H1 (cell line): ENCODE data around the gene NAP1L1. TPM values are rescaled to one million over a fixed set of nuclear protein-coding genes. Genes with fewer than 3 reads are reported as not detected.

Experiments used
- CTCF ChIA-PET: fragments of 300-600 bp; sonication (Branson Sonifier 250); formaldehyde crosslinking; loops from one replicate; lab custom pipeline; 2021; ENCODE audit not compliant: partially characterized antibody; lab: Charles Lee
- POLR2A ChIA-PET: fragments of 300-600 bp; sonication (Branson Sonifier 250); formaldehyde crosslinking; loops from one replicate; lab custom pipeline; 2021; ENCODE audit warnings: inconsistent platforms; ENCODE audit not compliant: partially characterized antibody; lab: Charles Lee
- DNase-seq, 2 experiments: peaks; one replicate each; pipeline versions ENCODE4 v3.0.0 to v3.0.0-alpha.2; 2010 to 2022; ENCODE audit warnings: low spot score in 2 of 2, low read depth in 1 of 2, mixed read lengths in 1 of 2
- FAIRE-seq: peaks from 2 replicates; lab custom pipeline; 2011; peaks lifted over from hg19 to GRCh38; lab: Jason Lieb, UNC
- H2AFZ ChIP-seq: 2 replicates; pipeline ENCODE4 v1.8.1; 2012; ENCODE audit warnings: low read length, inconsistent platforms
- H2AK5ac ChIP-seq: 2 replicates; pipeline ENCODE4 v1.6.1; 2013; ENCODE audit warnings: low read depth, low read length
- H2BK120ac ChIP-seq: replicated peaks from 2 replicates; pipeline ENCODE3; 2013; ENCODE audit warnings: low read depth, low read length, inconsistent platforms
- H2BK12ac ChIP-seq: 2 replicates; pipeline ENCODE4 v1.6.1; 2013; ENCODE audit warnings: low read depth, low read length
- H2BK15ac ChIP-seq: 2 replicates; pipeline ENCODE4 v1.6.1; 2013; ENCODE audit warnings: low read length
- H2BK20ac ChIP-seq: 2 replicates; pipeline ENCODE4 v1.6.1; 2013; ENCODE audit warnings: low read length
- H2BK5ac ChIP-seq: 2 replicates; pipeline ENCODE4 v1.6.1; 2013; ENCODE audit warnings: low read depth, low read length
- H3K14ac ChIP-seq: 2 replicates; pipeline ENCODE4 v1.6.1; 2013; ENCODE audit warnings: inconsistent platforms; ENCODE audit not compliant: insufficient read length
- H3K18ac ChIP-seq: 2 replicates; pipeline ENCODE4 v1.6.1; 2013; ENCODE audit warnings: low read length; ENCODE audit errors: extremely low read depth
- H3K23ac ChIP-seq: 2 replicates; pipeline ENCODE4 v1.6.1; 2013; ENCODE audit warnings: inconsistent platforms; ENCODE audit not compliant: insufficient read length
- H3K23me2 ChIP-seq: 2 replicates; pipeline ENCODE4 v1.6.1; 2013; ENCODE audit warnings: low read depth, low read length
- H3K27ac ChIP-seq: 2 replicates; pipeline ENCODE4 v1.6.1; 2011; ENCODE audit warnings: low read depth, low read length, inconsistent platforms
- H3K27me3 ChIP-seq, 4 experiments: replicated peaks in 1 of 4; 1 replicate in 1 of 4; 2 replicates in 3 of 4; pipeline versions ENCODE4 v1.6.1 to v1.8.1; 2011 to 2013; ENCODE audit warnings: low read length in 3 of 4, mild to moderate bottlenecking in 3 of 4, inconsistent platforms in 2 of 4, mixed read lengths in 2 of 4, moderate library complexity in 1 of 4; ENCODE audit not compliant: control insufficient read depth in 3 of 4, insufficient read depth in 3 of 4; ENCODE audit errors: extremely low read depth in 1 of 4
- H3K36me3 ChIP-seq, 4 experiments: 2 replicates each; pipeline versions ENCODE4 v1.6.1 to v1.8.1; 2011 to 2013; ENCODE audit warnings: mild to moderate bottlenecking in 4 of 4, low read length in 3 of 4, moderate library complexity in 2 of 4, control low read depth in 1 of 4, inconsistent platforms in 1 of 4; ENCODE audit not compliant: insufficient read depth in 4 of 4, control insufficient read depth in 2 of 4
- H3K4ac ChIP-seq: replicated peaks from 2 replicates; pipeline ENCODE3; 2013; ENCODE audit warnings: low read length, low read depth, mixed read lengths, inconsistent platforms; ENCODE audit not compliant: insufficient read length
- H3K4me1 ChIP-seq, 4 experiments: replicated peaks in 1 of 4; 1 replicate in 1 of 4; 2 replicates in 3 of 4; pipeline versions ENCODE4 v1.6.1 to v1.8.1; 2011 to 2013; ENCODE audit warnings: low read length in 3 of 4, inconsistent platforms in 2 of 4, mixed read lengths in 1 of 4; ENCODE audit not compliant: insufficient read depth in 4 of 4, control insufficient read depth in 3 of 4
- H3K4me2 ChIP-seq, 2 experiments: 2 replicates each; pipeline versions ENCODE4 v1.6.1 to v1.8.1; 2011 to 2013; ENCODE audit warnings: low read depth in 2 of 2, low read length in 2 of 2, control low read depth in 1 of 2, inconsistent platforms in 1 of 2, mild to moderate bottlenecking in 1 of 2; ENCODE audit not compliant: insufficient read depth in 1 of 2
- H3K4me3 ChIP-seq, 4 experiments: fragments of 200-600, 300-600 bp in 1 of 4; sonication (generic), shearing (Covaris generic), sonication (Bioruptor Twin) in 1 of 4; 2 replicates each; pipeline versions ENCODE4 v1.5.1 to v1.8.1; 2011 to 2016; ENCODE audit warnings: low read length in 4 of 4, low read depth in 3 of 4, control low read depth in 2 of 4, inconsistent platforms in 2 of 4, mild to moderate bottlenecking in 2 of 4, mixed read lengths in 1 of 4, moderate library complexity in 1 of 4; ENCODE audit not compliant: insufficient read depth in 2 of 4; ENCODE audit errors: extremely low read depth in 1 of 4
- H3K56ac ChIP-seq: replicated peaks from 2 replicates; pipeline ENCODE3; 2013; ENCODE audit warnings: low read depth, mild to moderate bottlenecking, mixed read lengths, low read length, inconsistent platforms; ENCODE audit not compliant: insufficient read length
- H3K79me1 ChIP-seq: 2 replicates; pipeline ENCODE4 v1.6.1; 2013; ENCODE audit warnings: low read depth, low read length, control low read depth
- H3K79me2 ChIP-seq, 2 experiments: 2 replicates each; pipeline versions ENCODE4 v1.6.1 to v1.8.1; 2012 to 2013; ENCODE audit warnings: low read length in 2 of 2, mild to moderate bottlenecking in 2 of 2, inconsistent platforms in 1 of 2; ENCODE audit not compliant: insufficient read depth in 2 of 2, control insufficient read depth in 1 of 2
- H3K9ac ChIP-seq, 4 experiments: replicated peaks in 1 of 4; 1 replicate in 1 of 4; 2 replicates in 3 of 4; pipeline versions ENCODE4 v1.6.1 to v1.8.1; 2011 to 2013; ENCODE audit warnings: low read depth in 3 of 4, low read length in 3 of 4, control low read depth in 2 of 4, mild to moderate bottlenecking in 2 of 4, moderate library complexity in 2 of 4, inconsistent platforms in 1 of 4; ENCODE audit errors: extremely low read depth in 1 of 4
- H3K9me3 ChIP-seq, 2 experiments: 2 replicates each; pipeline versions ENCODE4 v1.6.1 to v1.8.1; 2012 to 2013; ENCODE audit warnings: mild to moderate bottlenecking in 2 of 2, moderate library complexity in 2 of 2, control low read depth in 1 of 2, inconsistent platforms in 1 of 2, low read depth in 1 of 2, low read length in 1 of 2, mixed read lengths in 1 of 2; ENCODE audit not compliant: insufficient read depth in 2 of 2
- H4K20me1 ChIP-seq, 2 experiments: replicated peaks in 1 of 2; 2 replicates each; pipeline versions ENCODE3 to v1.8.1; 2011 to 2013; ENCODE audit warnings: inconsistent platforms in 2 of 2, low read length in 2 of 2, mild to moderate bottlenecking in 1 of 2; ENCODE audit not compliant: insufficient read depth in 2 of 2, control insufficient read depth in 1 of 2
- H4K5ac ChIP-seq: 2 replicates; pipeline ENCODE4 v1.6.1; 2013; ENCODE audit warnings: low read length, low read depth, mixed read lengths, inconsistent platforms; ENCODE audit not compliant: insufficient read length
- H4K8ac ChIP-seq: 2 replicates; pipeline ENCODE4 v1.8.0; 2013; ENCODE audit warnings: mild to moderate bottlenecking, moderate library complexity, low read length, inconsistent platforms; ENCODE audit not compliant: insufficient read depth; ENCODE audit errors: extremely low read depth
- H4K91ac ChIP-seq: replicated peaks from 2 replicates; pipeline ENCODE3; 2013; ENCODE audit warnings: low read length, mixed read lengths, inconsistent platforms; ENCODE audit not compliant: insufficient read length
- EZH2 ChIP-seq: fragments of 200-600 bp; sonication (generic); IDR thresholded peaks from 2 replicates; pipeline ENCODE4 v1.7.1; 2012; ENCODE audit warnings: low read depth, mild to moderate bottlenecking, moderate library complexity, low read length, inconsistent platforms; ENCODE audit not compliant: severe bottlenecking
- KDM1A ChIP-seq: fragments of 200-600, 300-600 bp; sonication (generic); IDR thresholded peaks from 2 replicates; pipeline ENCODE4 v1.7.1; 2016; ENCODE audit warnings: mild to moderate bottlenecking, low read length, borderline replicate concordance
- SRF ChIP-seq: IDR thresholded peaks from 2 replicates; pipeline ENCODE4 v1.6.1; 2011; ENCODE audit warnings: mild to moderate bottlenecking, low read depth, low read length, moderate library complexity
- WGBS, 2 experiments: shearing (Covaris generic) in 1 of 2; methylation state at CpG; one replicate each; pipeline versions ENCODE4 v1.1.6 to v1.1.7; 2013 to 2015; ENCODE audit warnings: low lambda C conversion rate in 2 of 2, mixed read lengths in 2 of 2, inconsistent platforms in 1 of 2, low coverage in 1 of 2, missing lambda C conversion rate in 1 of 2; ENCODE audit not compliant: insufficient replicate concordance in 2 of 2, insufficient coverage in 1 of 2, insufficient read length in 1 of 2; ENCODE audit errors: extremely low coverage in 1 of 2, missing lambda C conversion rate in 1 of 2; 5-methylcytosine and 5-hydroxymethylcytosine counted together
- polyA plus RNA-seq, 7 experiments: library from polyadenylated mRNA; depleted of rRNA in 3 of 7; stranded (reverse) in 5 of 7; unstranded in 2 of 7; fragments of >200 nt in 5 of 7; fragments of 200-250 nt in 2 of 7; gene quantifications; 1 replicate in 5 of 7; 2 replicates in 1 of 7; 4 replicates in 1 of 7; pipeline versions ENCODE4 v1.2.1 to v1.2.3, GENCODE V29; 2011 to 2013; ENCODE audit warnings: missing spikeins in 2 of 7, mixed read lengths in 2 of 7
- total RNA-seq: library from RNA; stranded (reverse); fragmentation: NEBNext Ultra II Directional; extraction: Animal tissue kit (Norgen Biotek cat#: 25700); gene quantifications from 2 replicates; pipeline ENCODE4 v1.2.1, GENCODE V29; 2021

Gene NAP1L1
- total and polyA plus RNA-seq, 2 of the 8 experiments (the other 6 are each of a cell fraction or from before 2014, with no cell fraction given), result 202 to 1,159 TPM

DNA sequence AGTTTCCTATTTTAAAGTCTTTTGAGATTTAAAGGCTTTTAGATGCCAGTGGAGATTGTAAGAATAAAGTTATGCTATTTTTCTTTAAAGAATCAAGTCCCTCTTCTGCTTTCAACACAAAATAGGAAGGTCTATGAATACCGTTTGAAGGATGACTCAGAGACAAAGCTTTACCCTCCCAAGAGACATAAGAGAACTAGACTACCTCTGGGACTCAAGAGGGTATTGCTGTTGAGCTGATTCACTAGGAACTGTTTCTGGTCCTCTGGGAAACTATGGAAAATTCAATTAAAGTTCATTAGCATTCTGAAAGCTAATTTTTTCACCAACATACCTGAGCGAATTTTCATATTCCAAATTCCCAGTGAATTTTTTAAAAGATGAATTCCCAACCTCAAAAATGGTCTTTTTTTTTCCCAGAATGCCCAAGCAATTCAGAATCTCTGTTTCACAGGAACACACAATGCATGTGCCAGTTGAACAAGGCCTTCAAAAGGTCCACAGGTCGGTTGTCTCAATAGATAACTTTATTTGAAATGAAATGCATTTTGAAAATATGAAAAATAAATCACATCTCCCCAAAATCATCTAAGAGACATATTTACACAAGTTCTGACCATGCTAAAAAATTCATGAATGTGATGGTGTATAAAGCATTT is 59.4 kb downstream of the NAP1L1 start:
- no peak overlapping the region for H3K56ac ChIP-seq
- no peak overlapping the region for H3K18ac ChIP-seq
- FAIRE-seq, result no peak
- no peak overlapping the region for H2BK5ac ChIP-seq
- no peaks in the 10 kb centered on the region for H3K27me3 ChIP-seq
- no peak overlapping the region for H3K9ac ChIP-seq
- H4K91ac ChIP-seq, result no peak overlapping the region
- H4K20me1 ChIP-seq, result no peaks in the 10 kb centered on the region
- H4K5ac ChIP-seq, result no peak overlapping the region
- 66% methylated on average over 3 of the region's 3 CpGs; no CpG with 5 or more reads in 1 of the 2 experiments for WGBS, 2 experiments
- peaks cover 0 to 25% of the 10 kb centered on the region in 2 experiments; a peak in 2 of 4 replicates for H3K79me2 ChIP-seq
- H2BK12ac ChIP-seq, result no peak overlapping the region
- H3K27ac ChIP-seq, result no peak overlapping the region
- H4K8ac ChIP-seq, result no peak overlapping the region
- POLR2A ChIA-PET, result interaction anchor here (0.6 to 1.0 kb wide), 2 partner anchors 9 to 1831 kb away, joined by 4 read pairs; no protein-coding TSS in a partner anchor
- H3K4me2 ChIP-seq, result no peak overlapping the region
- H3K4me1 ChIP-seq, result peaks cover 2 to 11% (median 8%) of the 10 kb centered on the region in 4 experiments; a peak in 6 of 7 replicates
- H3K4ac ChIP-seq, result no peak overlapping the region
- H3K79me1 ChIP-seq, result no peaks in the 10 kb centered on the region
- no peak for DNase-seq
- no peak overlapping the region for H2BK20ac ChIP-seq
- peaks cover 0 to 23% (median 0%) of the 10 kb centered on the region in 4 experiments; a peak in 1 of 8 replicates for H3K36me3 ChIP-seq
- H3K4me3 ChIP-seq, result no peak overlapping the region
- H2AFZ ChIP-seq, result no peak overlapping the region
- no peak overlapping the region for H2BK120ac ChIP-seq
- H3K14ac ChIP-seq, result no peak overlapping the region
- CTCF ChIA-PET, result interaction anchor here (0.5 to 1.2 kb wide), 8 partner anchors 8 to 1043 kb away, joined by 3 to 4 read pairs (median 3); no protein-coding TSS in a partner anchor
- no peak overlapping the region for H2BK15ac ChIP-seq
- no peaks in the 10 kb centered on the region for H3K9me3 ChIP-seq
- H2AK5ac ChIP-seq, result no peak overlapping the region
- H3K23ac ChIP-seq, result no peak overlapping the region
- H3K23me2 ChIP-seq, result peaks cover under 1% of the 10 kb centered on the region; the same call in 1 of the 2 replicates
- TF ChIP-seq SRF (no peak), KDM1A (no peak), EZH2 (no peak)
